ENCODE results near the gene KMT5B. TPM values are rescaled to one million over a fixed set of nuclear protein-coding genes. Genes with fewer than 3 reads are reported as not detected.

KMT5B gene
- total and polyA plus RNA-seq, 2 of the 13 experiments (the other 11 are each of a cell fraction or from before 2014, with no cell fraction given), result 17.6 to 23.7 TPM

DNA sequence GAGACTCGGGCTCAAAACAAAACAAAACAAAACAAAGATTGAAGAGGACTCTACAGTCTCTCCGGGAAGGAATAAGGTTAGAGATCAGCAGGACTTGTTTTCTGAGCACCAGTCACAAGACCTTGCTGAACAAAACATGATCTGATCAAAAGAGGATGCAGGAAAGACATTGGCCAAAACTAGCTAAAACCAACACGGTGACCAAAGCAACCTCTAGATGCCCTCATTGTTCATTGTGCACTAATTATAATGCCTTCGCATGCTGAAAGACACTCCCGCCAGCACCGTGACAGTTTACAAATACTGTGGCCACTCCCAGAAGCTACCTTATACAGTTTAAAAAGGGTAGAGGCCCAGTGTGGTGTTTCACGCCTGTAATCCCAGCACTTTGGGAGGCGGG lies 76.2 kb downstream of the KMT5B start:
- H3K27ac ChIP-seq (ENCODE audit: extremely low read length, insufficient read depth, low read length), result peak overlapping the region; percentile 28
- ATAC-seq, result no peak
- CTCF ChIA-PET (ENCODE audit: low intra/inter-chr PET ratio, low total read pairs), result no interaction called here

DNA sequence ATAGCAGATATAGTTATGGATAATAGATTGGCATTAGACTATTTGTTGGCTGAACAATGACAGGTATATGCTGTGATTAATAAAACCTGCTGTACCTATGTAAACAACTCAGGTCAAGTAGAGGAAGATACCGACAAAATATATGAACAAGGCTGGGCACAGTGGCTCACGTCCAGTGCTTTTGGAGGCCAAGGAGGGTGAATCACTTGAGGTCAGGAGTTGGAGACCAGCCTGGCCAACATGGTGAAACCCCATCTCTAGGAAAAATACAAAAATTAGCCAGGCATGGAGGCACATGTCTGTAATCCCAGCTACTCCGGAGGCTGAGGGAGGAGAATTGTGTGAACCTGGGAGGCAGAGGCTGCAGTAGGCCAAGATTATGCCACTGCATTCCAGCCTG lies 77.9 kb downstream of the KMT5B start:
- CTCF ChIA-PET (ENCODE audit: low intra/inter-chr PET ratio, low total read pairs), result no interaction called here
- Histone ChIP-seq H3K27me3 (ENCODE audit: control insufficient read depth in 1 of 2, insufficient read depth in 2 of 2, low read length in 2 of 2) (no peaks in the 10 kb centered on the region), H3K9ac (ENCODE audit: insufficient read depth, low read depth, low read length) (no peak overlapping the region), H4K20me1 (ENCODE audit: insufficient read depth, low read length) (no peaks in the 10 kb centered on the region), H3K79me2 (ENCODE audit: insufficient read depth, low read length) (no peaks in the 10 kb centered on the region), H3K27ac (ENCODE audit: extremely low read length, insufficient read depth, low read length) (no peak overlapping the region), H3K4me3 (replicated peaks in 1 of 3; ENCODE audit: insufficient read depth in 1 of 3, low read depth in 2 of 3, low read length in 3 of 3) (no peak overlapping the region), H3K9me3 (ENCODE audit: low read length) (peaks cover 31% of the 10 kb centered on the region), H3K4me2 (ENCODE audit: low read depth, low read length) (no peak overlapping the region), H3K4me1 (ENCODE audit: insufficient read depth, low read length) (peaks cover 44% of the 10 kb centered on the region), H2AFZ (ENCODE audit: low read length) (no peak overlapping the region), H3K36me3 (replicated peaks in 1 of 2; ENCODE audit: control insufficient read depth in 1 of 2, insufficient read depth in 2 of 2, low read length in 2 of 2) (no peaks in the 10 kb centered on the region)
- FAIRE-seq (no peak), DNase-seq (ENCODE audit: low spot score) (no peak), ATAC-seq (no peak)
- POLR2A ChIA-PET, result interaction anchor here (5.0 to 5.8 kb wide), 2 partner anchors 7 to 11 kb away, joined by 88 to 91 read pairs; no protein-coding TSS in a partner anchor
- in situ Hi-C loops (cut with HindIII; ENCODE audit: extremely low pct_ligation_motif_present, low pct_unique_long_range_greater_than_20kb), result no loop called here
- BruUV-seq (replicated peaks), result no TSS peak
- 88% methylated on average over 3 of the region's 3 CpGs for WGBS (ENCODE audit: low lambda C conversion rate)
- intact Hi-C loops (cut with micrococcal nuclease; ENCODE audit: unreplicated experiment), result no loop called here
- TF ChIP-seq ZNF891 (CRISPR knock-in tag; IDR thresholded peaks at IDR 0.05) (no peak), BRCA1 (CRISPR knock-in tag; IDR thresholded peaks at IDR 0.05) (no peak), SMAD9 (CRISPR knock-in tag; IDR thresholded peaks at IDR 0.05) (no peak), ZNF138 (CRISPR knock-in tag; IDR thresholded peaks at IDR 0.05; ENCODE audit: low read depth) (no peak), NFKBIZ (CRISPR knock-in tag; IDR thresholded peaks at IDR 0.05) (no peak), ZNF44 (CRISPR knock-in tag; IDR thresholded peaks at IDR 0.05) (no peak), GATA4 (IDR thresholded peaks at IDR 0.05; ENCODE audit: borderline replicate concordance, low read depth) (no peak), ZFAT (CRISPR knock-in tag; conservative IDR thresholded peaks at IDR 0.05) (no peak), SNAI1 (CRISPR knock-in tag; IDR thresholded peaks at IDR 0.05; ENCODE audit: borderline replicate concordance) (no peak), TEAD3 (CRISPR knock-in tag; optimal IDR thresholded peaks at IDR 0.05; ENCODE audit: borderline replicate concordance) (no peak), MYC (CRISPR knock-in tag; IDR thresholded peaks at IDR 0.05; ENCODE audit: borderline replicate concordance) (no peak), HNRNPL (IDR thresholded peaks at IDR 0.05; ENCODE audit: low read depth, low read length) (no peak), EP300 (IDR thresholded peaks at IDR 0.05; ENCODE audit: low read depth in 2 of 2, low read length in 2 of 2) (no peak), EP300 (CRISPR knock-in tag; IDR thresholded peaks at IDR 0.05; ENCODE audit: borderline replicate concordance) (no peak), ZNF143 (CRISPR knock-in tag; IDR thresholded peaks at IDR 0.05) (no peak), EZH2 (conservative IDR thresholded peaks at IDR 0.05; ENCODE audit: low read depth, low read length) (no peak)

More for the DNA sequence above, 76.2 kb downstream of the KMT5B start:
- TF ChIP-seq TOPORS (CRISPR knock-in tag; IDR thresholded peaks at IDR 0.05) (no peak), NONO (IDR thresholded peaks at IDR 0.05) (no peak), NONO (CRISPR knock-in tag; conservative IDR thresholded peaks at IDR 0.05) (0 out of 2 replicates have a peak, but pooled peaks have one; percentile 32)
- TF ChIP-seq, protein P1, sequence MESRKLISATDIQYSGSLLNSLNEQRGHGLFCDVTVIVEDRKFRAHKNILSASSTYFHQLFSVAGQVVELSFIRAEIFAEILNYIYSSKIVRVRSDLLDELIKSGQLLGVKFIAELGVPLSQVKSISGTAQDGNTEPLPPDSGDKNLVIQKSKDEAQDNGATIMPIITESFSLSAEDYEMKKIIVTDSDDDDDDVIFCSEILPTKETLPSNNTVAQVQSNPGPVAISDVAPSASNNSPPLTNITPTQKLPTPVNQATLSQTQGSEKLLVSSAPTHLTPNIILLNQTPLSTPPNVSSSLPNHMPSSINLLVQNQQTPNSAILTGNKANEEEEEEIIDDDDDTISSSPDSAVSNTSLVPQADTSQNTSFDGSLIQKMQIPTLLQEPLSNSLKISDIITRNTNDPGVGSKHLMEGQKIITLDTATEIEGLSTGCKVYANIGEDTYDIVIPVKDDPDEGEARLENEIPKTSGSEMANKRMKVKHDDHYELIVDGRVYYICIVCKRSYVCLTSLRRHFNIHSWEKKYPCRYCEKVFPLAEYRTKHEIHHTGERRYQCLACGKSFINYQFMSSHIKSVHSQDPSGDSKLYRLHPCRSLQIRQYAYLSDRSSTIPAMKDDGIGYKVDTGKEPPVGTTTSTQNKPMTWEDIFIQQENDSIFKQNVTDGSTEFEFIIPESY (CRISPR knock-in tag; IDR thresholded peaks at IDR 0.05), result peak; percentile 80
- Histone ChIP-seq H3K9me3 (ENCODE audit: low read length) (peaks cover 30% of the 10 kb centered on the region), H4K20me1 (ENCODE audit: insufficient read depth, low read length) (no peaks in the 10 kb centered on the region), H3K9ac (ENCODE audit: insufficient read depth, low read depth, low read length) (no peak overlapping the region), H2AFZ (ENCODE audit: low read length) (no peak overlapping the region), H3K4me3 (replicated peaks in 1 of 3; ENCODE audit: insufficient read depth in 1 of 3, low read depth in 2 of 3, low read length in 3 of 3) (no peak overlapping the region), H3K27me3 (ENCODE audit: control insufficient read depth in 1 of 2, insufficient read depth in 2 of 2, low read length in 2 of 2) (no peaks in the 10 kb centered on the region), H3K36me3 (replicated peaks in 1 of 2; ENCODE audit: control insufficient read depth in 1 of 2, insufficient read depth in 2 of 2, low read length in 2 of 2) (no peaks in the 10 kb centered on the region), H3K79me2 (ENCODE audit: insufficient read depth, low read length) (no peaks in the 10 kb centered on the region), H3K4me1 (ENCODE audit: insufficient read depth, low read length) (peaks cover 61% of the 10 kb centered on the region), H3K4me2 (ENCODE audit: low read depth, low read length) (no peak overlapping the region)
- intact Hi-C loops (cut with micrococcal nuclease; ENCODE audit: unreplicated experiment) (no loop called here), in situ Hi-C loops (cut with HindIII; ENCODE audit: extremely low pct_ligation_motif_present, low pct_unique_long_range_greater_than_20kb) (no loop called here)
- FAIRE-seq (no peak), DNase-seq (ENCODE audit: low spot score) (peak; percentile 47)
- no TSS peak for BruUV-seq (replicated peaks)
- POLR2A ChIA-PET, result interaction anchor here (0.6 to 5.8 kb wide), 5 partner anchors 9 to 19 kb away, joined by 3 to 91 read pairs (median 9); partner anchors contain the start of gene CHKA
- WGBS (ENCODE audit: low lambda C conversion rate), result 90% methylated on average over 8 of the region's 8 CpGs

Measured in HepG2 (cell line).